HepG2 (cell line): ENCODE results near the gene COX7A1. TPM values are rescaled to one million over a fixed set of nuclear protein-coding genes. Genes with fewer than 3 reads are reported as not detected.
A peak's percentile ranks its signal among the peaks of the same experiment; 100 is the strongest.

ENCODE experiments used
- CBX5 ChIP-seq: sonication (generic); formaldehyde crosslinking; IDR thresholded peaks from 2 replicates; pipeline ENCODE4 v1.4.0; 2020; ENCODE audit warnings: missing genetic modification reagents, borderline replicate concordance
- CCAR2 ChIP-seq: fragments of 200-400 bp; formaldehyde crosslinking; optimal IDR thresholded peaks from 2 replicates; pipeline ENCODE3; 2018; ENCODE audit warnings: low read depth, mild to moderate bottlenecking, low read length, moderate library complexity
- CHD2 ChIP-seq: IDR thresholded peaks from 2 replicates; pipeline ENCODE4 v1.6.1; 2011; ENCODE audit warnings: low read depth, low read length, improper control_type of control experiment
- GTF3A ChIP-seq: sonication (generic); formaldehyde crosslinking; conservative IDR thresholded peaks from 2 replicates; pipeline ENCODE4 v1.4.0; 2020; ENCODE audit warnings: mild to moderate bottlenecking, missing genetic modification reagents
- HBP1 ChIP-seq: IDR thresholded peaks from 2 replicates; pipeline ENCODE4 v1.6.1; 2016; ENCODE audit warnings: low read depth, control low read depth
- HNF4G ChIP-seq, 2 experiments: sonication (generic) in 1 of 2; formaldehyde crosslinking in 1 of 2; IDR thresholded peaks; 2 replicates each; pipeline versions ENCODE4 v1.4.0 to v1.6.1; 2011 to 2020; ENCODE audit warnings: borderline replicate concordance in 2 of 2, low read depth in 2 of 2, mild to moderate bottlenecking in 2 of 2, low read length in 1 of 2, missing genetic modification reagents in 1 of 2, moderate library complexity in 1 of 2
- MAF1 ChIP-seq: sonication (generic); formaldehyde crosslinking; IDR thresholded peaks from 2 replicates; pipeline ENCODE4 v1.5.0; 2020; ENCODE audit warnings: missing genetic modification reagents, borderline replicate concordance
- MXI1 ChIP-seq: IDR thresholded peaks from 3 replicates; pipeline ENCODE4 v1.6.1; 2012; ENCODE audit warnings: low read depth, low read length, inconsistent platforms, borderline replicate concordance
- MZF1 ChIP-seq: sonication (generic); formaldehyde crosslinking; IDR thresholded peaks from 2 replicates; pipeline ENCODE4 v1.8.1; 2023; ENCODE audit warnings: mild to moderate bottlenecking, missing genetic modification reagents, borderline replicate concordance
- POLR2A ChIP-seq, 2 experiments: IDR thresholded peaks; 2 replicates each; pipeline ENCODE4 v1.6.1; 2011; ENCODE audit warnings: low read depth in 2 of 2, low read length in 2 of 2, mild to moderate bottlenecking in 1 of 2, moderate library complexity in 1 of 2; ENCODE audit not compliant: insufficient read depth in 1 of 2
- TCF7L2 ChIP-seq: IDR thresholded peaks from 2 replicates; pipeline ENCODE4 v1.6.1; 2011; ENCODE audit warnings: mild to moderate bottlenecking, low read depth, low read length, moderate library complexity
- THAP11 ChIP-seq: IDR thresholded peaks from 2 replicates; pipeline ENCODE4 v1.6.1; 2016; ENCODE audit warnings: missing biosample characterization, missing genetic modification reagents
- THYN1 ChIP-seq: sonication (generic); formaldehyde crosslinking; IDR thresholded peaks from 2 replicates; pipeline ENCODE4 v1.8.1; 2023; ENCODE audit warnings: low read depth, mild to moderate bottlenecking, moderate library complexity, missing genetic modification reagents, borderline replicate concordance
- ZC3H4 ChIP-seq: sonication (generic); formaldehyde crosslinking; IDR thresholded peaks from 2 replicates; pipeline ENCODE4 v1.4.0; 2020; ENCODE audit warnings: missing genetic modification reagents, borderline replicate concordance
- ZIK1 ChIP-seq: sonication (generic); formaldehyde crosslinking; IDR thresholded peaks from 2 replicates; pipeline ENCODE4 v1.5.0; 2020; ENCODE audit warnings: mild to moderate bottlenecking, low read depth, missing genetic modification reagents, borderline replicate concordance
- ZNF367 ChIP-seq: sonication (generic); formaldehyde crosslinking; IDR thresholded peaks from 2 replicates; pipeline ENCODE4 v1.4.0; 2020; ENCODE audit warnings: missing genetic modification reagents, borderline replicate concordance
- ZNF383 ChIP-seq: sonication (generic); formaldehyde crosslinking; IDR thresholded peaks from 2 replicates; pipeline ENCODE4 v1.4.0; 2020; ENCODE audit warnings: missing genetic modification reagents, mild to moderate bottlenecking, borderline replicate concordance
- ZNF547 ChIP-seq: sonication (generic); formaldehyde crosslinking; IDR thresholded peaks from 2 replicates; pipeline ENCODE4 v1.5.1; 2020; ENCODE audit warnings: mild to moderate bottlenecking, missing genetic modification reagents
- ZNF792 ChIP-seq: IDR thresholded peaks from 2 replicates; pipeline ENCODE4 v1.6.1; 2016
- polyA plus RNA-seq, 8 experiments: library from polyadenylated mRNA; depleted of rRNA in 3 of 8; stranded (reverse) in 7 of 8; unstranded in 1 of 8; fragments of >200 nt; fragmentation: Illumina TruSeq in 4 of 8; extraction: Trizol in 4 of 8; gene quantifications; 2 replicates each; pipeline versions ENCODE4 v1.2.1 to v1.2.3, GENCODE V29; 2011 to 2016; ENCODE audit warnings: low read depth in 4 of 8, missing spikeins in 1 of 8, mixed read lengths in 1 of 8; ENCODE audit not compliant: insufficient read depth in 1 of 8
- total RNA-seq, 5 experiments: library from RNA; depleted of rRNA; stranded (reverse); fragments of >200 nt; fragmentation: Illumina TruSeq; extraction: Trizol; gene quantifications; 2 replicates each; pipeline ENCODE4 v1.2.3, GENCODE V29; 2016; ENCODE audit warnings: low read depth in 1 of 5
- TF ChIP-seq, protein P1 (sequence below): sonication (generic); formaldehyde crosslinking; IDR thresholded peaks from 2 replicates; pipeline ENCODE4 v1.5.1; 2020; ENCODE audit warnings: missing genetic modification reagents, mild to moderate bottlenecking, borderline replicate concordance
- TF ChIP-seq, protein P2 (sequence below): sonication (generic); formaldehyde crosslinking; IDR thresholded peaks from 2 replicates; pipeline ENCODE4 v1.4.0; 2020; ENCODE audit warnings: missing genetic modification reagents

COX7A1 gene
- total and polyA plus RNA-seq, 2 of the 13 experiments (the other 11 are each of a cell fraction or from before 2014, with no cell fraction given): not detected

DNA sequence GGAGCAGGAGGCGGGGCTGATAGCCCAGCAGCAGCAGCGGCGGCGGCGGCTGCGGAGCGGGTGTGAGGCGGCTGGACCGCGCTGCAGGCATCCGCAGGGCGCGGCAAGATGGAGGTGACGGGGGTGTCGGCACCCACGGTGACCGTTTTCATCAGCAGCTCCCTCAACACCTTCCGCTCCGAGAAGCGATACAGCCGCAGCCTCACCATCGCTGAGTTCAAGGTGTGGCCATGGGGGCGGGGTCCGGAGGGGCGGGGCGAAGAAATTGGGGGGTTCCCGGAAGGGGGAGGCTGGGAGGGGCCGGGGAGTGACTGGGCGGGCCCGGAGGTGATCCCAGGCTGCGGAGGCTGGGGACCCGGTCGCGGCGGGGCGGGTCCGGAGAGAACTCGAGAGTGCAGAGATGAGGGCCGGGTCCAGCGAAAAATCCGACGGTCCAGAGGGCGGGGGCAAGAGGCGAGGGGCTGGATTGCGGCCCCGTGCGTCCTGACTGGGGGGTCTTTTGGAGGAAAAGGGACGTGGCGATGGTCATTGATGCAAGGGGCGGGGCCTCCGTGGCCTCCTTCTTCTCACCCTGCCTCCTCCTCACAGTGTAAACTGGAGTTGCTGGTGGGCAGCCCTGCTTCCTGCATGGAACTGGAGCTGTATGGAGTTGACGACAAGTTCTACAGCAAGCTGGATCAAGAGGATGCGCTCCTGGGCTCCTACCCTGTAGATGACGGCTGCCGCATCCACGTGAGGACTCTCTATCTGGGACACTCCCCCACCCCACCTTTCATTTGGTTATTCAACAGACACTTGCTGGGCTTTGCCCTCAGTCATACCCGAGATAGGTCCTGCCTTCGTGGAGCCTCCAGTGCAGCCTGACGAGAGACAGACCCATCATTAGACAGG, 36.5 kb downstream of the COX7A1 start, which contains the start of gene TBCB (continued):
- TF ChIP-seq, protein P1, sequence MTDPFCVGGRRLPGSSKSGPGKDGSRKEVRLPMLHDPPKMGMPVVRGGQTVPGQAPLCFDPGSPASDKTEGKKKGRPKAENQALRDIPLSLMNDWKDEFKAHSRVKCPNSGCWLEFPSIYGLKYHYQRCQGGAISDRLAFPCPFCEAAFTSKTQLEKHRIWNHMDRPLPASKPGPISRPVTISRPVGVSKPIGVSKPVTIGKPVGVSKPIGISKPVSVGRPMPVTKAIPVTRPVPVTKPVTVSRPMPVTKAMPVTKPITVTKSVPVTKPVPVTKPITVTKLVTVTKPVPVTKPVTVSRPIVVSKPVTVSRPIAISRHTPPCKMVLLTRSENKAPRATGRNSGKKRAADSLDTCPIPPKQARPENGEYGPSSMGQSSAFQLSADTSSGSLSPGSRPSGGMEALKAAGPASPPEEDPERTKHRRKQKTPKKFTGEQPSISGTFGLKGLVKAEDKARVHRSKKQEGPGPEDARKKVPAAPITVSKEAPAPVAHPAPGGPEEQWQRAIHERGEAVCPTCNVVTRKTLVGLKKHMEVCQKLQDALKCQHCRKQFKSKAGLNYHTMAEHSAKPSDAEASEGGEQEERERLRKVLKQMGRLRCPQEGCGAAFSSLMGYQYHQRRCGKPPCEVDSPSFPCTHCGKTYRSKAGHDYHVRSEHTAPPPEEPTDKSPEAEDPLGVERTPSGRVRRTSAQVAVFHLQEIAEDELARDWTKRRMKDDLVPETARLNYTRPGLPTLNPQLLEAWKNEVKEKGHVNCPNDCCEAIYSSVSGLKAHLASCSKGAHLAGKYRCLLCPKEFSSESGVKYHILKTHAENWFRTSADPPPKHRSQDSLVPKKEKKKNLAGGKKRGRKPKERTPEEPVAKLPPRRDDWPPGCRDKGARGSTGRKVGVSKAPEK (CRISPR knock-in tag): no peak
- TF ChIP-seq POLR2A (IDR thresholded peaks at IDR 0.05; ENCODE audit: insufficient read depth in 1 of 2, low read depth in 2 of 2, low read length in 2 of 2): peak; percentile 59 to 60; a peak in 3 of 4 replicates
- no peak for TF ChIP-seq CCAR2
- TF ChIP-seq, protein P2, sequence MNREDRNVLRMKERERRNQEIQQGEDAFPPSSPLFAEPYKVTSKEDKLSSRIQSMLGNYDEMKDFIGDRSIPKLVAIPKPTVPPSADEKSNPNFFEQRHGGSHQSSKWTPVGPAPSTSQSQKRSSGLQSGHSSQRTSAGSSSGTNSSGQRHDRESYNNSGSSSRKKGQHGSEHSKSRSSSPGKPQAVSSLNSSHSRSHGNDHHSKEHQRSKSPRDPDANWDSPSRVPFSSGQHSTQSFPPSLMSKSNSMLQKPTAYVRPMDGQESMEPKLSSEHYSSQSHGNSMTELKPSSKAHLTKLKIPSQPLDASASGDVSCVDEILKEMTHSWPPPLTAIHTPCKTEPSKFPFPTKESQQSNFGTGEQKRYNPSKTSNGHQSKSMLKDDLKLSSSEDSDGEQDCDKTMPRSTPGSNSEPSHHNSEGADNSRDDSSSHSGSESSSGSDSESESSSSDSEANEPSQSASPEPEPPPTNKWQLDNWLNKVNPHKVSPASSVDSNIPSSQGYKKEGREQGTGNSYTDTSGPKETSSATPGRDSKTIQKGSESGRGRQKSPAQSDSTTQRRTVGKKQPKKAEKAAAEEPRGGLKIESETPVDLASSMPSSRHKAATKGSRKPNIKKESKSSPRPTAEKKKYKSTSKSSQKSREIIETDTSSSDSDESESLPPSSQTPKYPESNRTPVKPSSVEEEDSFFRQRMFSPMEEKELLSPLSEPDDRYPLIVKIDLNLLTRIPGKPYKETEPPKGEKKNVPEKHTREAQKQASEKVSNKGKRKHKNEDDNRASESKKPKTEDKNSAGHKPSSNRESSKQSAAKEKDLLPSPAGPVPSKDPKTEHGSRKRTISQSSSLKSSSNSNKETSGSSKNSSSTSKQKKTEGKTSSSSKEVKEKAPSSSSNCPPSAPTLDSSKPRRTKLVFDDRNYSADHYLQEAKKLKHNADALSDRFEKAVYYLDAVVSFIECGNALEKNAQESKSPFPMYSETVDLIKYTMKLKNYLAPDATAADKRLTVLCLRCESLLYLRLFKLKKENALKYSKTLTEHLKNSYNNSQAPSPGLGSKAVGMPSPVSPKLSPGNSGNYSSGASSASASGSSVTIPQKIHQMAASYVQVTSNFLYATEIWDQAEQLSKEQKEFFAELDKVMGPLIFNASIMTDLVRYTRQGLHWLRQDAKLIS: no peak
- TF ChIP-seq HNF4G (IDR thresholded peaks at IDR 0.05; ENCODE audit: borderline replicate concordance, low read depth, low read length): peak; percentile 3; the same call in 1 of the 2 replicates
- no peak for TF ChIP-seq HNF4G (CRISPR knock-in tag; IDR thresholded peaks at IDR 0.05; ENCODE audit: borderline replicate concordance, low read depth)
- TF ChIP-seq MZF1 (CRISPR knock-in tag): no peak
- no peak for TF ChIP-seq TCF7L2
- TF ChIP-seq ZNF367: no peak
- peak; percentile 34; the same call in 1 of the 3 replicates for TF ChIP-seq MXI1
- no peak for TF ChIP-seq CBX5 (CRISPR knock-in tag)
- TF ChIP-seq ZNF383 (CRISPR knock-in tag): no peak
- TF ChIP-seq THYN1: no peak
- TF ChIP-seq GTF3A (CRISPR knock-in tag): no peak
- no peak for TF ChIP-seq THAP11 (CRISPR knock-in tag)
- TF ChIP-seq ZIK1: no peak
- TF ChIP-seq ZNF547 (CRISPR knock-in tag): no peak
- no peak for TF ChIP-seq MAF1
- no peak for TF ChIP-seq ZNF792 (CRISPR knock-in tag)
- no peak for TF ChIP-seq ZC3H4 (CRISPR knock-in tag)
- no peak for TF ChIP-seq HBP1 (CRISPR knock-in tag)
- TF ChIP-seq CHD2: peak; percentile 62; the same call in 1 of the 2 replicates
